Transverse colon (tissue), 4 donors: ENCODE results near the gene FAM120B. TPM values are rescaled to one million over a fixed set of nuclear protein-coding genes. Genes with fewer than 3 reads are reported as not detected.
"Not testable (repeated sequence)": the region's sequence is repeated elsewhere in the genome, so short reads cannot be mapped to it uniquely, and the experiment has no call there.

Source experiments
- DNase-seq: peaks from one replicate; pipeline ENCODE4 v3.0.0-alpha.2; 2019
- H3K27ac ChIP-seq, 4 donors: fragments of 200-600 bp; sonication (generic); 2 replicates each; pipeline ENCODE4 v1.5.1; 2016 to 2018; ENCODE audit warnings: inconsistent platforms in 4 of 4
- H3K27me3 ChIP-seq: fragments of 200-600 bp; sonication (generic); 2 replicates; pipeline ENCODE4 v1.5.1; 2017; ENCODE audit warnings: inconsistent platforms
- H3K36me3 ChIP-seq, 4 donors: fragments of 200-600 bp; sonication (generic); 2 replicates each; pipeline ENCODE4 v1.5.1; 2017 to 2019; ENCODE audit warnings: inconsistent platforms in 4 of 4
- H3K4me1 ChIP-seq, 4 donors: fragments of 200-600 bp; sonication (generic); 2 replicates each; pipeline ENCODE4 v1.5.1; 2017 to 2020; ENCODE audit warnings: inconsistent platforms in 4 of 4
- H3K4me3 ChIP-seq, 4 donors: fragments of 200-600 bp; sonication (generic); 1 replicate in 1 of 4; 2 replicates in 3 of 4; pipeline versions ENCODE4 v1.5.1 to v1.6.1; 2017 to 2019; ENCODE audit warnings: inconsistent platforms in 4 of 4
- H3K9me3 ChIP-seq, 2 donors: fragments of 200-600 bp; sonication (generic); 2 replicates each; pipeline ENCODE4 v1.5.1; 2017 to 2019; ENCODE audit warnings: inconsistent platforms in 2 of 2
- CTCF ChIP-seq, 5 experiments: fragments of 200-600 bp in 3 of 5; fragments of 450-650 bp in 2 of 5; sonication (generic) in 3 of 5; IDR thresholded peaks; 1 replicate in 2 of 5; 2 replicates in 3 of 5; pipeline ENCODE4 v1.5.1; 2016 to 2017; ENCODE audit warnings: antibody characterized with exemption in 5 of 5, inconsistent platforms in 3 of 5, mild to moderate bottlenecking in 2 of 5, moderate library complexity in 1 of 5
- EP300 ChIP-seq: sonication (generic); formaldehyde crosslinking; IDR thresholded peaks from one replicate; pipeline ENCODE4 v1.6.1; 2017; ENCODE audit warnings: antibody characterized with exemption, low read depth
- POLR2A ChIP-seq: fragments of 450-650 bp; IDR thresholded peaks from one replicate; pipeline ENCODE4 v1.6.1; 2016; ENCODE audit warnings: antibody characterized with exemption, mild to moderate bottlenecking, moderate library complexity
- POLR2AphosphoS5 ChIP-seq, 3 donors: sonication (generic); formaldehyde crosslinking; IDR thresholded peaks; one replicate each; pipeline ENCODE4 v1.6.1; 2016; ENCODE audit warnings: antibody characterized with exemption in 3 of 3
- WGBS, 2 donors: methylation state at CpG; one replicate each; pipeline ENCODE4 v1.1.5; 2018; ENCODE audit warnings: low coverage in 1 of 2; 5-methylcytosine and 5-hydroxymethylcytosine counted together
- in situ Hi-C, 4 donors: fragments of 200-750 bp; cut with MboI; loops; one replicate each; pipeline versions ENCODE4 v1.15.0 to v1.15.1; 2017; ENCODE audit warnings: low sequenced_read_pairs in 3 of 4, low pct_ligation_motif_present in 1 of 4, low pct_unique_long_range_greater_than_20kb in 1 of 4
- intact Hi-C: fragments of 100-400 bp; cut with DNase I; formaldehyde crosslinking; loops from one replicate; pipeline ENCODE4 v1.15.1; 2023; ENCODE audit warnings: low total_unique reads
- total RNA-seq, 4 donors: library from RNA; depleted of rRNA; stranded (reverse); fragments of >200 nt; gene quantifications; one replicate each; pipeline ENCODE4 v1.1.0, GENCODE V29; 2016

FAM120B gene
- total RNA-seq, 4 donors from 2014 or later = 24.7 to 35.9 (median 26.7) TPM

GRCh38 chr6:170394980-170395379 is 88.4 kb downstream of the FAM120B start:
- in situ Hi-C loops (no loop called here), intact Hi-C loops (no loop called here)
- Histone ChIP-seq H3K9me3 (no peaks in the 10 kb centered on the region), H3K36me3 (peaks cover 0 to 29% (median 10%) of the 10 kb centered on the region in 4 donors), H3K4me3 (no peak overlapping the region), H3K4me1 (no peaks in the 10 kb centered on the region), H3K27me3 (no peaks in the 10 kb centered on the region), H3K27ac (no peak overlapping the region)
- WGBS, 2 donors = 95 to 100% methylated on average over 2 to 6 of the region's 6 CpGs
- no peak for DNase-seq
- TF ChIP-seq EP300 = no peak
- TF ChIP-seq CTCF (IDR thresholded peaks at IDR 0.05) = no peak
- no peak for TF ChIP-seq POLR2AphosphoS5 (IDR thresholded peaks at IDR 0.05)
- no peak for TF ChIP-seq POLR2A

- H3K27ac ChIP-seq, H3K9me3 ChIP-seq, H3K27me3 ChIP-seq, H3K4me3 ChIP-seq, H3K4me1 ChIP-seq, in situ Hi-C loops, DNase-seq, intact Hi-C loops: not testable (repeated sequence)
- WGBS, 2 donors = 88 to 100% methylated on average over 1 of the region's 1 CpG
- H3K36me3 ChIP-seq = peaks cover 0 to 16% (median 6%) of the 10 kb centered on the region in 4 donors
Observed at GRCh38 chr6:170398743-170399369, 92.3 kb downstream of the FAM120B start.

GRCh38 chr6:170399955-170400558 is 93.5 kb downstream of the FAM120B start:
- H3K27ac ChIP-seq, H3K27me3 ChIP-seq, H3K9me3 ChIP-seq, DNase-seq, in situ Hi-C loops, H3K4me3 ChIP-seq, H3K4me1 ChIP-seq, intact Hi-C loops: not testable (repeated sequence)
- 69 to 82% methylated on average over 2 of the region's 2 CpGs for WGBS, 2 donors
- peaks cover 0 to 19% (median 7%) of the 10 kb centered on the region in 4 donors for H3K36me3 ChIP-seq

- DNase-seq = no peak
- Histone ChIP-seq H3K27ac (no peak overlapping the region), H3K9me3 (no peaks in the 10 kb centered on the region), H3K4me1 (no peaks in the 10 kb centered on the region), H3K4me3 (no peak overlapping the region), H3K36me3 (peaks cover 0 to 21% (median 5%) of the 10 kb centered on the region in 4 donors), H3K27me3 (no peaks in the 10 kb centered on the region)
- intact Hi-C loops = no loop called here
- 86% methylated on average over 3 to 13 of the region's 13 CpGs for WGBS, 2 donors
- in situ Hi-C loops = no loop called here
- TF ChIP-seq POLR2A (no peak), POLR2AphosphoS5 (IDR thresholded peaks at IDR 0.05) (no peak), CTCF (IDR thresholded peaks at IDR 0.05) (no peak), EP300 (no peak)
Observed at GRCh38 chr6:170402318-170403040, 95.9 kb downstream of the FAM120B start.

GRCh38 chr6:170403451-170403850 is 96.9 kb downstream of the FAM120B start:
- Histone ChIP-seq H3K4me3 (no peak overlapping the region), H3K36me3 (peaks cover 0 to 21% (median 5%) of the 10 kb centered on the region in 4 donors), H3K27ac (no peak overlapping the region), H3K9me3 (no peaks in the 10 kb centered on the region), H3K27me3 (no peaks in the 10 kb centered on the region), H3K4me1 (no peaks in the 10 kb centered on the region)
- no peak for DNase-seq
- in situ Hi-C loops = no loop called here
- intact Hi-C loops = no loop called here
- TF ChIP-seq CTCF (IDR thresholded peaks at IDR 0.05) (no peak), POLR2A (no peak), POLR2AphosphoS5 (IDR thresholded peaks at IDR 0.05) (no peak), EP300 (no peak)
- 76 to 100% methylated on average over 1 to 3 of the region's 3 CpGs for WGBS, 2 donors
